HG03108 (cell line): ENCODE data around the gene LAPTM4A.
A peak's percentile ranks its signal among the peaks of the same experiment; 100 is the strongest.

Source experiments
- ATAC-seq: cut with Tn5 transposase; IDR thresholded peaks from one replicate; pipeline ENCODE4 v1.9.1; 2021; ENCODE audit warnings: moderate library complexity; ENCODE audit not compliant: unreplicated experiment

The LAPTM4A gene

GRCh38 chr2:20025065-20025786 is 26.2 kb downstream of the LAPTM4A start:
- ATAC-seq = no peak

DNA sequence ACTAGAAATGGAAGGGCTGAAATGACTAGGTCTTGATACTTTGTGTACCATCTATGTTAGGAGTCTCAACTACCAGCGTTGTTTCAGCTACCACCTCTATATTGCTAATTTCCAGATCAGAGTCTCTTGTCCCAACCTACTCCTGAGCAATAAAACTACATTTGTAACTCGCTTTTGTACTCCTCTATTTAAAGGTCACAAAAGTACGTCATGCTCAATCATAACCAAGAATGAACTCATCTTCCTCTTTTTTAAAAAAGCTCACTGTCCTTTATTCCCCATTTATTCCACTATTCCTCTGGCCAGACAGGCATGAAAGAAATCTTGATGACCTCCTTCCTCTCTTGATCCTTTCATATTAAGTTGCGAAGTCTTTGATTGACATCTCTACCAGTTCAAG is 27.7 kb downstream of the LAPTM4A start:
- no peak for ATAC-seq

GRCh38 chr2:20021405-20022009 is 29.9 kb downstream of the LAPTM4A start:
- ATAC-seq = no peak

DNA sequence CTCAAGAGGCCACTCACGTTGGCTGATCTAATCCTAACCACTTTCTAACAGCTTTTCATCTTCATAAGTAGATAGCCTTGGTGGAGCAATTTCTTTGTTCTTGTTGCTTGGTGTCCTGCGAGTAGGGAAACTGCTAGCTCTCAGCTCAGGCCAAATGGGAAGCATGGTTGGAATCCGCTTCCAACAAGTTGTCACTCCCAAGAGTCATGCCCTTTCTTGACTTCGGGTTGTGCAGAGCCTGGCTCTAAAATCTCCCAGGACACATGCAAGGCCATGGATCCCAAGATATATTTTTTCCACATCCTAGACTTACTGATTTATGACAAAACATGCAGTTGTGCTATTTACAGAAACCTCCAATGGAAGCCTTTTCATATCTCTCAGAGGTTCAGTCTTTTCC is 31.7 kb downstream of the LAPTM4A start:
- ATAC-seq = no peak

GRCh38 chr2:20018601-20019152 is 32.8 kb downstream of the LAPTM4A start:
- ATAC-seq = no peak

- ATAC-seq = no peak
Measured at GRCh38 chr2:20016346-20016745, 35.1 kb downstream of the LAPTM4A start.

DNA sequence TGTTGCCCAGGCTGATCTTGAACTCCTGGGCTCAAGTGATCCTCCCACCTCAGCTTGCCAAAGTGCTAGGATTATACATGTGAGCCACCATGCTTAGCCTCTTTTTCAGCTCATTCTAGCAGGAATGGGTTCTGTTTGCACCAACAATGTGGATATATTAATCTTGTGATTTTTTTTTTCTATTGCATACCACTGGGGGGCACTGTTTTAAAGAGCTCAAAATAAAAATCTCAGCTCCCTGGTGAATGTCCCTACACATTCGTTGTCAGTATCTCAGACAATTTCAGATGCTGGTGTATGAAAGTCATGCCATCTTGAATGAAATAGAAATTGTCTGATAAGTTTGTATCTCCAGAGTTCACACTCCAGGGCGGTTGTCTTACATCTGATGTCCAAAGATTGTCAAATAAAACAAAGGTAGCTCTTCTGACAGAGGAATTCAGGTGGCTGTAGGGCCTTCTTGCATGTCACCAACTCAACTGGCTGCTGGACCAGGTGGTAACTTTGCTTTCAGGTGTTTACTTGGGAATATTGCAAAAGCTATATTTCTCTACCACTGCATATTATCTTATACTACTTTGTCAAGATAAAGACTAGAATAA is 35.8 kb downstream of the LAPTM4A start:
- ATAC-seq = no peak

DNA sequence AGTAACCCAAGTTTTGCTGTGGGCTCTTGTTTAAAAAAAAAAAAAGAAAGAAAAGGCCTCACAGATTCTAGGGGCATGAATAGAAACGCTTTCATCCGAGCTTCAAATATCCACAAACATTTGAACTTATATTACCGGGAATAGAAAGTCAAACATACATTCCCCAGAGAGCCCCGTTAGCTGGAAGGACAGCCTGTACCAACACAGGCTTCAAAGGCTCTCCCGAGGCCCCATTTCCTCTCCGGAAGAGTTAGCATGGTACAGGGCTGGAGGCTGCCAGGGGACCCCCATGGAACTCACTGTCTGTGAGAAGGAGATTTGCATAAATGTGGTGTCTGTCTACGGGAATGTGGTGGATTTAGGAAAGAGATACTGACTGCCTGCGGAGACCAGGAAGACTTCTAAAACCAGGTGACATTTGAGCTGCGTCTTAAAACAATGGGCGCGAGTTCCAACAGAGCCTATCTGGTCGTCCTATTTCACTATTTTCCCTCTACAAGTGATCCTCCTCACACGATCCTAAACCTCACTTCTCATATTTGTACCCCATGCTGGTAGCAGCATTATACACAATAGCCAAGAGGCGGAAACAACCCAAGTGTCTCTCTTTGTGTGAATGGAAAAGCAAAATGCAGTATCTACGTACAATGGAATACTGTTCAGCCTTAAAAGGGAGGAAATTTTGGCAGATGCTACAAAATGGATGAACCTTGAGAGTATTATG is 38.1 kb downstream of the LAPTM4A start:
- no peak for ATAC-seq

- no peak for ATAC-seq
Measured at GRCh38 chr2:20012282-20013125, 38.9 kb downstream of the LAPTM4A start, which contains the start of gene MATN3. TSS of gene MATN3 (minus strand) at chr2:20012668. CDS start at chr2:20012631, 37 bp downstream.

GRCh38 chr2:20012032-20012281 is 39.5 kb downstream of the LAPTM4A start:
- ATAC-seq = no peak

- ATAC-seq = no peak
Measured at GRCh38 chr2:20011276-20012031, 40.0 kb downstream of the LAPTM4A start.

DNA sequence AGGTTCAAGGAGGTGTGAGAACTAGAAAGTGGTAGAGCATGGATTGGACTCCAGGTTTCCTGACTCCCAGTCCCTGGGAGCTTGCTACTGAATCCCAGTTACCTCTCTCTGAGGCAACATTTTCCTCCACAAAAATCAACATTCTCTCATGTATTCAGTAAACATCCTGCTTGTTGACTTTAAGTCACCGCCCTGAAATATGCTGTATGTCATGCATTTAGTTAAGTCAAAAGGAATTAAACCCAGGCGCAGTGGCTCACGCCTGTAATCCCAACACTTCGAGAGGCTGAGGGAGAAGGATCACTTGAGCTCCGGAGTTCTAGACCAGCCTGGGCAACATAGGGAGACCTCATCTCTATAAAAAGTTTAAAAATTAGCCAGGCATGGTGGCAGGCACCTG is 42.7 kb downstream of the LAPTM4A start:
- no peak for ATAC-seq

- no peak for ATAC-seq
Measured at GRCh38 chr2:20005891-20006470, 45.4 kb downstream of the LAPTM4A start.

DNA sequence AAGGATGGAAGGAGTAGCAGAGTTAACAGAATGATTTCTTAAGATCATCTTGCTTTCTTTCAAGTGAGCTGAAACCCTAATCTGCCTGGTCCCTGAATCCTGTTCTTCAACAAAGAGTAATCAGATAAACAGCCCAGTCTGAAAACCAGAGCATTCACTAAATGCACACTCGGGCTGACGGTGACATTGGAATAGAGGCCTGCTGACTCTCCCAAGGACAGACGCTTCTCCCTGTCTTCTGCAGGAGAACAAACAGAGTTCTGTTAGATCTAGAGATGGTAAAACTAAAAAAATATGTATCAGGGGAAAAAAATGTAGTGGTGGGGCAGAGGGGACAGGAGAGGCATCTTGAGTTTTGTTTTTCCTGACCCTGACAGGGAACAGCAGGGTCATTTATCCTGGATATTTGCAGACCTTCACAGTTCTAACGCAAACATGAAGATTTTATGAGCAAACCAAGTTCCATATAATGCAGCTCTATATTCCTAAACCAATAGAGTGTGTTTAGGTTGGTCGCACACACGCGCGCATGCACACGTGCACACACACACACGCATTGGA is 46.3 kb downstream of the LAPTM4A start:
- ATAC-seq = no peak

DNA sequence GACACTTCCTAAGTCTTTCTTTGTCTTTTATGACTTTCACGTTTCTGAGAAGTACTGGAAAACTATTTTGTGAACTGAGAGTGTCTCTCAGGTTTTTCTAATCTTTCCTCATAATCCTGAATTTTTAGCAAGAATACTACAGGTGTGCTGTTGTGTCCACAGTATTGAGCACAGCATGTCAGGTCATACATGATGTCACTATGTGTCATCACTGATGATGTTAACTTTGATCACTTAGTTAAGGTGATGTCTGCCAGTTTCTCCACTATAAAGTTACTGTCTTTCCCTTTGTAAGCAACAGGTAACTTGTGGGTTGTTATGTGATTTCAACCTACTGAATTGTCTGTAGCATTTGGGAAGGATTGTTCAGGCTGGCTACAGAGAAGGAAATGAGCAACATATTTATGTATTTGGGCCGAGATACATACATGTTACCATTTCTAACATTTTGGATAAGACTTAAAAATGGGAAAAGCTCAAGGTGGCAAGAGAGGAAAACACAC is 50.0 kb downstream of the LAPTM4A start:
- no peak for ATAC-seq

DNA sequence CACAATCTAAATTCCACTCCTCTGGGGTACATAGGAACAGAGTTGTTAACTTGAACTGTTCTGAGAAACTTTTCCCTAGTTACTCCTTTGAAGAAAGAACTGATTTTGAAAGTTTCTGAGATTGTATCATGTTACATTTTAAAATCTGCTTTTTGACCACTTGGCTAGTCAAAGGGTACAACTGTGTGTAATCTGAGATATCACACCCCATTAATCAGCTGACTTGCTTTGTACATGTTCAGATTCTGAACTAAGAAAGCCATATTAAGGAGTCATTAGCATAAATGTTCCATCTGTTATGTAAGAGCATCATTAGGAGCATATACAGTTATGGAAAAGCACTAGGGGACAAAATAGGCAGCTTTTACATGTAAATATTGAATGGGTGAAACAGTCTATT is 57.7 kb downstream of the LAPTM4A start:
- no peak for ATAC-seq

- ATAC-seq = no peak
Measured at GRCh38 chr2:19991895-19992294, 59.5 kb downstream of the LAPTM4A start.

- no peak for ATAC-seq
Measured at GRCh38 chr2:19990416-19990728, 61.1 kb downstream of the LAPTM4A start.

- peak; percentile 86 for ATAC-seq
Measured at GRCh38 chr2:19989667-19990415, 61.6 kb downstream of the LAPTM4A start, which contains the start of gene WDR35. TSS of gene WDR35 (minus strand) at chr2:19990105. CDS start at chr2:19990015, 90 bp downstream.
